Suprapubic skin (tissue), 3 donors: ENCODE measurements around the gene NEGR1.

Source experiments
- CTCF ChIP-seq, 2 donors: fragments of 200-600 bp in 1 of 2; fragments of 450-650 bp in 1 of 2; sonication (generic) in 1 of 2; IDR thresholded peaks; one replicate each; pipeline ENCODE4 v1.5.1; 2016 to 2019; ENCODE audit warnings: antibody characterized with exemption in 2 of 2, mild to moderate bottlenecking in 1 of 2, moderate library complexity in 1 of 2
- EP300 ChIP-seq: sonication (generic); formaldehyde crosslinking; IDR thresholded peaks from one replicate; pipeline ENCODE4 v1.6.1; 2017; ENCODE audit warnings: antibody characterized with exemption
- POLR2A ChIP-seq, 2 donors: fragments of 450-650 bp; IDR thresholded peaks; one replicate each; pipeline ENCODE4 v1.6.1; 2017; ENCODE audit warnings: antibody characterized with exemption in 2 of 2, mild to moderate bottlenecking in 2 of 2, moderate library complexity in 2 of 2

GRCh38 chr1:71651214-71651613 is 631.1 kb downstream of the NEGR1 start:
- TF ChIP-seq CTCF (IDR thresholded peaks at IDR 0.05) (no peak), POLR2A (IDR thresholded peaks at IDR 0.05) (no peak), EP300 (no peak)
